GM19328 (cell line): ENCODE measurements around the gene CD4.
"Not testable (repeated sequence)": the region's sequence is repeated elsewhere in the genome, so short reads cannot be mapped to it uniquely, and the experiment has no call there.

Experiments used
- ATAC-seq: cut with Tn5 transposase; IDR thresholded peaks from one replicate; pipeline ENCODE4 v1.9.1; 2021; ENCODE audit warnings: mild to moderate bottlenecking, moderate library complexity; ENCODE audit not compliant: unreplicated experiment

The CD4 gene

DNA sequence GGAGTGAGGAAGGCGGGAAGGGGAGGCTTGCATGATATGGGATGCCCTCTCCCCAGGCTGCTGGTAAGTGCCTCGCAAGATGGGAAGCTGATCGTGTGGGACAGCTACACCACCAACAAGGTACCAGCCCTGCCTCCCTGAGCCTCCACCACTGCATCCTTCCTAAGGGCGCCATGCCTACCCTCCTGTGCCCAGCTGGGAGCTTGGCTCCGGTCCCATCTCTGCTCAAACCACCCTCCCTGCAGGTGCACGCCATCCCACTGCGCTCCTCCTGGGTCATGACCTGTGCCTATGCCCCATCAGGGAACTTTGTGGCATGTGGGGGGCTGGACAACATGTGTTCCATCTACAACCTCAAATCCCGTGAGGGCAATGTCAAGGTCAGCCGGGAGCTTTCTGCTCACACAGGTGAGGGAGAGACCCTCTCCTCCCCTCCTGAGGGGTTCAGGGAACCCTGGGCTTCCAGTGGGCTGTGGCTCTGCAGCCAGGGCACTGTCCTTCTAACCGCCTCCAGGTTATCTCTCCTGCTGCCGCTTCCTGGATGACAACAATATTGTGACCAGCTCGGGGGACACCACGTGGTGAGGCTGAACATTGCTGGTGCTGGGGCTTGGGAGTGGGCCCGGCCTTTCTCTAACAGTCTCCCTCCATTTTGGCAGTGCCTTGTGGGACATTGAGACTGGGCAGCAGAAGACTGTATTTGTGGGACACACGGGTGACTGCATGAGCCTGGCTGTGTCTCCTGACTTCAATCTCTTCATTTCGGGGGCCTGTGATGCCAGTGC, 54.0 kb downstream of the CD4 start:
- no peak for ATAC-seq

DNA sequence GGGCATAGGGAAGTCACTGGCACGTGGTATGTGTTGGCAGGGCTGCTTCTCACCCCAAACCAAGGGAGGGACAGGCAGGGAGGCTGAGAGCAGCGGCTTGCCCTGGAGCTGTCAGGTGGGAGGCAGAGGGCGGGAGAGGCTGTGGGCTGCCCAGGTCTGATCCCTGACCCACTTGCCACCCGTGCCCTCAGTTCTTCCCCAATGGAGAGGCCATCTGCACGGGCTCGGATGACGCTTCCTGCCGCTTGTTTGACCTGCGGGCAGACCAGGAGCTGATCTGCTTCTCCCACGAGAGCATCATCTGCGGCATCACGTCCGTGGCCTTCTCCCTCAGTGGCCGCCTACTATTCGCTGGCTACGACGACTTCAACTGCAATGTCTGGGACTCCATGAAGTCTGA, 56.1 kb downstream of the CD4 start:
- ATAC-seq = no peak

DNA sequence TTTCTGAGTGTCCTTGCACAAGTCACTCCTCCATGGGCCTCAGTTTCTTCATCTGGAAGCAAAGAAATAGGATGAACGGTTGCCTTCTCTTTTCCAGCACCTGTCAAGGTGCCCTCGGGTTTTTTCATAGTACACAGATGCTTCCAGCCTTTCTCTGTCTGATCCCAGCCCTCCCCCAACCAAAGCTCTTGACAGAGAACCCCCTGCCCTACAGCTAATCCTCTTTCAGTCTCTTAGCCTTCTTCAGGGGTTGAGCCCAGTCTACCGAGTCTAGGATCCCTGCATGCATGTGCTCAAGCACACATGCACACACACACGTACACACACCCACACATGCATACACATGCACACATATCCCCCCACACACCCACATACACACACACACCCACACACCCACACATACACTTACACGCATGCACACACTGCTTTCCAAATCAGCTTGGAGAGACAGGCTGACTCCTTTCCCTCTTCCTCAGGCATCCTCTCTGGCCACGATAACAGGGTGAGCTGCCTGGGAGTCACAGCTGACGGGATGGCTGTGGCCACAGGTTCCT, 57.1 kb downstream of the CD4 start:
- ATAC-seq = no peak

DNA sequence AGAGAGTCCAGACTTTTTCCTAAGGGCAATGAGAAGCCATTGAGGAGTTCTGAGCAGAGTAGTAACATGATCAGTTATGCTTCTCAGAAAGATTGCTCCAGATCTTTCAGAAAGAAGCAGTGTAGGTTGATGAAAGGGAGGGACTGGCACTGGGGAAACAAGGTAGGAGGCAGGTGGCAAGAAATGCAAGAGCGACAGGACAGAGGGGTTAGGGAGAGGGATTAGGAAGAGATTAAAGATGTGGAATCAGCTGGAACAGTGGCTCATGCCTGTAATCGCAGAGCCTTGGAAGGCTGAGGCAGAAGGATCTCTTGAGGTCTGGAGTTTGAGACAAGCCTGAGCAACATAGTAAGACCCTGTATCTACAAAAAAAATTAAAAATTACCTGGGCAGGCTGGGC, 58.3 kb downstream of the CD4 start:
- ATAC-seq = no peak

DNA sequence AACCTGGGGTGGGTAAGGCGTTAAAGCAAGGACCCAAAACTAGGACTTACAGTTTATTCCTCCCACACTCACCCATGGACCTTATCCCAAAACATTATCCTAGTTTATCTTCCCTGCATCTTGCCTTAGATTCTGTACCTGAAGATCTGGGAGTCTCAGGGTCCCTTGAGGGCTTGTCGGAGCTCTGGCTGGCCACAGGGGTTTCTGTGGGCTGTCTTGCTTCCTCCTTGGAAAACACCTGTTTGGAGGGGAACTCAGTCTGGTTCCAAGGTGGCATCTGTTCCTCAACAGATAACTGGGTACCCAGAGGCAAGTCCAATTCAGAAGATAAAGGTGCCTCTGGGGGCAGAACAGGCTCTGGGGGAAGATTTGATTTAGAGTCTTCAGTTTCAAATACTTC, 60.1 kb downstream of the CD4 start:
- ATAC-seq = no peak

DNA sequence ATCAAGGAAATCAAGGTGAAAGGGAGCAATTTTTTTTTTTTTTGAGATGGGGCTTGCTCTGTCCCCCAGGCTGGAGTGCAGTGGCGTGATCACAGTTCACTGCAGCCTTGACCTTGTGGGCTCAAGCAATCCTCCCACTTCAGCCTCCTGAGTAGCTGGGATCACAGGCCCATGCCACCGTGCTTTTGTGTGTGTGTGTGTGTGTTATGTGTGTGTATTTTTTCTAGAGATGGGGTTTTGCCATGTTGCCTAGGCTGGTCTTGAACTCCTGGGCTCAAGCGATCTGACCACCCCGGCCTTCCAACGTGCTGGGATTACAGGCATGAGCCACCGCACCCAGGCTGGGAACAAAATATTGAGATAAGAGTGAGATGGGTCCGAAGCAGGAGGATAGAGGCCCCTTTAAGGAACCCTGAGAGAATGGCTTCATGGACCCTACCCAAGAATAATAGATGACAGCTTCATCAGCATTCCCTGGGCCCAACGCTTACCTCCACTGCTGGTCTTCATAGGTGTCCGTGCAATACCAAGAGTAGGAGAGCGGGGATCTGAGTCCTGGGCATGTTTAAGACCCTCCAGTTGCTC, 60.7 kb downstream of the CD4 start:
- ATAC-seq = no peak

DNA sequence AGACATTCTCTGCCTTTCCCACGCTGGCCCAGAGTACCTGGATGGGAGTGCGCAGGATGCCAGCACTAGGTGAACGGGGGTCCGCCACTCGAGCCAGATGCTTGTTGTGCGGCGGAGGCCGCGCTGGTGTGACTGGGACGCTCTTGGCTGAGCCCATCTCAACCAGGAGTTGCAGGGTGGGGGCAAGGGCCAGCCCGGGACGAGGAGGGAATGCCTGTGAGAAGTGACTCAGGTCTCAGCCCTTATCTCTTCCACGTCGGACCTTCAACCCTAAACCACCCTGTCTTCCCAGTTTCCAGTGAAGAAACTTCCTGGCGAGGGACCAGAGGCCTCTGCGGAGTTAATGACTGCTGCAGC, 61.4 kb downstream of the CD4 start:
- ATAC-seq = no peak

DNA sequence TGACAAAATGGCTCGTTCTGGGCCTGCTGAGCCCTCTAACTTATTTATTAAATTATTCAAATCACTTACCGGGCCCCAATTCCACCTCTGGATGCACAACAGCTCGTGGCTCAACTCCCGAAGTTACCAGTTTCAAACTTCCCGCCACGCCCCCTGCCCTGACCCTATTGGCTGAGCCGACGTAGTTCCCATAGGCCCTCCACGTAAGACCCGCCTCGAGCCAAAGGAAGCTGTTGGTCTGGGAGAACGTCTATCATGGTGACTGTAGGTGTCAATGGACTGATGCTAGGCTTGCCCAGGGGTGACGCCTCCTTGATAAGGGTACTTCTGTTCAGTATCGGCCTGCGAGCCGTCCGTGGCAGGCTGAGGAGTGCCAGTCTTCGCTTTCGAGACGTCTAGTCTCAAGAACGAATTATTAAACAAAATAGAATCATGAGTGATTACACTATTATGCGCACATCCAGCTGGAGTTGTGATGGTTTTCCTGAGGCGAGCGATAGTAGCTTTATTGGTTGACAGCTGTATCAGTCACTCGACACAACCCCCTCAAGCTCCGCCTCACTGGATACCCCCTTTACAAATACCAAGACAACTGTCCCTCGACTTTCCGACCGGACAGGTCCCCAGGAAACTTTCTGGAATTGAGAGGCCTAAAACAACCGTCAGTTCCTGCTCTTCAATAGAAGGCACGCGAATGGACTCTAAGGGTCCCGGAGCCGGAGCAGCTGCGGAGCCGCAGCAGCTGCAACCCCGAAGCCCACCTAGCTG, 62.0 kb downstream of the CD4 start, which contains the start of gene CDCA3:
Gene CDCA3 (minus strand): TSS at position 134 of the 768 bp plus-strand sequence. CDS start 334 bp downstream, outside the sequence.
- ATAC-seq = peak; percentile 49

DNA sequence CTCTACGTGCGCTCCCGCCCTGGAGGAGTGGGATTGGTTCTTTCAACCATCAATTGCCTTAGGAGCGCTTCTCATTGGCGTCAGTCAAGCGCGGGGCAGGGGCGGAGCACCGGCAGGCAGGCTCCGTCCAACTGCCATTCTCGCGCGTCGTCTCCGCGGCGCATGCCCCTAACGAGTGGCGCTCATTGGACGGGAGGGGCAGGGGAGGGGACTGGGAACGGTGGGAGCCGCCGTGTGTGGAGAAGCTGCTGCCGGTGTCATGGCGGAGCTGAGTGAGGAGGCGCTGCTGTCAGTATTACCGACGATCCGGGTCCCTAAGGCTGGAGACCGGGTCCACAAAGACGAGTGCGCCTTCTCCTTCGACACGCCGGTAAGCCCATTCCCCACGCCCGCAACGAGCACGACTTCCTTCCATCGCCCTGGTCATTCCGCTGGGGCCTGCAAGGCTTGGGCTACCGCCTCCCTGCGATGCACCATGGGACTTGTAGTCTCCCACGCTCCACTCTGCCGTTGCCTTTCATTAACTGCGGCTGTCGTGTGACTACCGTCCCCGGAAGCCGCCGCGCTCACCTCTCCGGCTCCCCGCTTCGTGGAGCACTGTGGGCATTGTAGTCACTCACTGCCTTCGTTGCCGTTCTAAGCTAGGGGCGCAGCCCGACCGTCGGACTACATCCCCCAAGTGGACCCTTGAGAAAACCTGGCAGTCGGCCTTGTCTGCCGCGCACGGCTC, 62.8 kb downstream of the CD4 start, which contains the start of gene USP5:
Gene USP5 (plus strand): TSS at position 230 of the 730 bp plus-strand sequence. CDS start 30 bp downstream, at position 260.
- ATAC-seq = peak; percentile 71

DNA sequence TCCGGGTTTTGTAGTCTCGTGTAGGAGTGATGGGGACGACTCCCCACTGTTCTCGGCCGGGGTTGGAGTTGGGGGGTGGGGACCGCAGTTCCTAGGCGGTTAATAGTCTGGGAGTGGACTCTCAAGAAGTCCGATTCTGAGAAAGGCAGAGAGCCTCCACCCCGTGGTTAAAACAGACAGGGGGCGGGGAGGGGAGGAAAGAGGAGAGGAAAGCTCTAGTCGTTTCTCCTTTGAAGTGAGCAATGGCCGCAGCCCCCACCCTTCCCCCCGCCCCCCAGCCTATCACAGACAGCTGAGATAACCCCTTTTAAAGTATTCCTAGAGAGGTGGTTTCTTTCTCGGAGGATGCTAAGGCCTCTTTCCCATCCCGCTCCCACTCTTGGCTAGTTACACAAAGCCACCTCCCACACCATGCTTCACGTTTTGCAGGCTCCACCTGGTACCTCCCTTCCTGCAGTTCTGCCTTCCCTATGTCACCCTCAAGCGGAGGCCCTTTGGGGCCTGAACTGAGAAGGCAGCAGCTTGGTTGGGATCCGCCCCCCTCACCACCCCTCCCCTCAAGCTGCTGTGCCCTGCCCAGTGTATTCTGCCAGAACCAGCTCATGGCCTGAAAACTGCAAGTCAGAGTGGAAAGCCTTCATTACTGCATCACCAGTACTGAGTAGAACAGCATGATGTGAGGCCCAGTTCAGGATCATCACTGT, 63.5 kb downstream of the CD4 start:
- ATAC-seq = no peak

DNA sequence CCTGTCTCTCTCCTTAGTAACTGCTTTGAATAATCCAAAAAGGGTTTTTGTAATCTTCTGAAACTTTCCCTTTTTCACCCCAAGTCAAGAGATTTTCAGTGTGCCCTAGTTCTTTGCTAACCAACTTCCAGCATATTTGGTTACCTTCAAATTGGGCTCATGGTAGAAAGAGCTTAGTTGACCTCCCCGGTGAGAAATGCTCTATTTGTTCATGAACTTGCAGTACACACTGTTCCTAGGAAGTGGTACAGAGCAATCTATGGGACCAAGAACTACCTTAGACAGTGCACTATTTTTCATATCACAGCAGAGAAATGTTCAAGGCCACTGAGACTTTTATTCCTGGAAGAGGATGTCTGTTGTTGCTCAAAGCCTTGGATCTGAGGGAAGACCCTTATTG, 64.3 kb downstream of the CD4 start:
- ATAC-seq = no peak

DNA sequence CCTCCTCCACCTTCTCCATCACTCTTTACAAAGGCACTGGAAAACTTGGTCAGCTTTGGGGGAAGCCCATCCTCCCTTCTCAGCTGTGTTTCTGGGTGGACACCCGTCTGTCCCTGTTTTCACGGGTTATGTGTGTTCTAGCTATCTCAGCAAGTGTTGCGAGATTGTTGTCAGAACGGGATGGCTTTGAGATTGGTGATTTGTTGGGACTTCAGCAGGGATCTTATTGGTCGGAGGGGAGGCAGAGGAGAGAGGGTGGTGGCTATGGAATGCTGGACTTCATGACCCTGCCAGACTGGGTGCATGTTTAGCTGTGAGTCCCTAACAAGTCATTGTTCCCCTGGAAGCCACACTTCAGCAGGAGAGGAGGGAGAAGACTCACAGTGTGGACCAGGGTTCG, 64.7 kb downstream of the CD4 start:
- ATAC-seq = no peak

DNA sequence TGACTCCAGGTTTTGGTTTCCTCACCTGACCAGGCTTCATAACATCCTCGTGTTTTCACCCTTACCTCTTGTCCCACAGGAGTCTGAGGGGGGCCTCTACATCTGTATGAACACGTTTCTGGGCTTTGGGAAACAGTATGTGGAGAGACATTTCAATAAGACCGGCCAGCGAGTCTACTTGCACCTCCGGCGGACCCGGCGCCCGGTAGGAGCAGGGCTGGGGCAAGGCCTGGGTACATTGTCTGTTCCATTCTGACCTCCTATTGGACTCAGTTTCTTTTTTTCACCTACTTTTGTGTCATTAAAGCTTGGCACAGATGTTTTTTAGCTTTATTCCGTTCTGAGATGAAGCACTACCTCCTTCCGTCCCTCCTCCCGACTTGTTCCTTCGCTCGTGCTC, 66.0 kb downstream of the CD4 start:
- no peak for ATAC-seq

DNA sequence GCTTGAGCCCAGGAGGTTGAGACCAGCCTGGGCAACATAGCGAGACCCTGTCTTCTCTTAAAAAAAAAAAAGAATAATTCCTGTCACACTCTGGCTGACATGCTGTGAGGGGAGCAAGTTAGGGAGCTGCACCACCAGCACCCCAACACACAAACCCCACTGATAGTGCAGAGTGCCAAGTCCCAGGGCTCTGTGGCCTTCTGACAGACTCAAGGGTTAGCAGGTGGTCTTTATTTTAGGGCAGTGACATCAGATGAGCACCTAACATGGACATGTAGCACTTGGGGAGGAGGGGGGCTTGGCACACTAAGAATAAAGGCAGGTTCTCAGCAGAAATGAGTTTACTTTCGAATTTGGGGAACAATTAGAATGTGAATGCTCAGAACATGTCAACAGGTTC, 69.5 kb downstream of the CD4 start:
- ATAC-seq = no peak

DNA sequence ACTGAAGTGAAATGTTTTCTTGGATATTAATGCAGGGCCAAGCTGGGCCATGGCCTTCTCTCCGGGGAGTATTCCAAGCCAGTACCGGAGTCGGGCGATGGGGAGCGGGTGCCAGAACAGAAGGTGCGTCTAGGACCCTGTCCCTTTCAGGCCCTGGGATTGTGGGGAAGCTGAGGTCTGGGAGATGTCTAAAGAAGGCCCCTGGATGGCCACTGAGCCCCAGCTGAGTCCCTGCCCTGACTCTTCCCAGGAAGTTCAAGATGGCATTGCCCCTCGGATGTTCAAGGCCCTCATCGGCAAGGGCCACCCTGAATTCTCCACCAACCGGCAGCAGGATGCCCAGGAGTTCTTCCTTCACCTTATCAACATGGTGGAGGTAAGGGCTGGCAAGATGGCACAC, 70.8 kb downstream of the CD4 start:
- no peak for ATAC-seq

DNA sequence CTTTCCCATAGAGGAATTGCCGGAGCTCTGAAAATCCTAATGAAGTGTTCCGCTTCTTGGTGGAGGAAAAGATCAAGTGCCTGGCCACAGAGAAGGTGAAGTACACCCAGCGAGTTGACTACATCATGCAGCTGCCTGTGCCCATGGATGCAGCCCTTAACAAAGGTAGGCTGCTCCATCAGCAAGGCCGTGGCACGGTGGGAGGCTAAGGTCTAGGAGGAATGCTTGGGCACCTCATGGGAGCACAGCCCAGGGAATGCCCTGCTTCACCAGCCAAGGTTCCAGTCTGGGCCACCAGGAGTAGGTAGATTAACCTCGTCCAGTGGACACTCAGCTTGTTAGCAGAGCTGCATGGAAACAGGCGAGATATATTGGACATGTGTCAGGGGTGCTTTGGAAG, 71.6 kb downstream of the CD4 start:
- no peak for ATAC-seq

DNA sequence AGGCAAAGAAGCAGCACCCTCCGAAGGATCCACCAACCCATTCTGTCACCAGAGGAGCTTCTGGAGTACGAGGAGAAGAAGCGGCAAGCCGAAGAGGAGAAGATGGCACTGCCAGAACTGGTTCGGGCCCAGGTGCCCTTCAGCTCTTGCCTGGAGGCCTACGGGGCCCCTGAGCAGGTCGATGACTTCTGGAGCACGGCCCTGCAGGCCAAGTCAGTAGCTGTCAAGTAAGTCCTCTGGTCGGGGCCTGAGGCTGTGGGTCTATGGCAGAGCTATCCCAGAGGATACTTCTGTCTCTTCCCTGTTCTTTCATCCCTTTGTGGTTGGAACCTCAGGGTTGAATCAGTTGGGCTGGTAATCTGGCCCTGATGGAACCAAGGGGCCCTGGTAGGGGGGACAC, 72.1 kb downstream of the CD4 start:
- no peak for ATAC-seq

DNA sequence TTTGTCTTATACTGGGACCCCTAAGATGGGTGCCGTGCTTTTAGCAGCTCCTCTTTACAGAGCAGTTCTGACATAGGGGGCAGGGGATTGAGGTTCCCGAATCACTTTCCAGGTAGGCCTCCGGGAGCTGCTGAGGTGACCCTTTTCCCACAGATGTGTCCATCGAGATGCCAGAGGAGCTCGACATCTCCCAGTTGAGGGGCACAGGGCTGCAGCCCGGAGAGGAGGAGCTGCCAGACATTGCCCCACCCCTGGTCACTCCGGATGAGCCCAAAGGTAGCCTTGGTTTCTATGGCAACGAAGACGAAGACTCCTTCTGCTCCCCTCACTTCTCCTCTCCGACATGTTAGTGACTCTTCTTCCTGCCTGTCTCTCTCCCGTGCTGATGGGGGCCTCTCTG, 73.7 kb downstream of the CD4 start:
- ATAC-seq = no peak

DNA sequence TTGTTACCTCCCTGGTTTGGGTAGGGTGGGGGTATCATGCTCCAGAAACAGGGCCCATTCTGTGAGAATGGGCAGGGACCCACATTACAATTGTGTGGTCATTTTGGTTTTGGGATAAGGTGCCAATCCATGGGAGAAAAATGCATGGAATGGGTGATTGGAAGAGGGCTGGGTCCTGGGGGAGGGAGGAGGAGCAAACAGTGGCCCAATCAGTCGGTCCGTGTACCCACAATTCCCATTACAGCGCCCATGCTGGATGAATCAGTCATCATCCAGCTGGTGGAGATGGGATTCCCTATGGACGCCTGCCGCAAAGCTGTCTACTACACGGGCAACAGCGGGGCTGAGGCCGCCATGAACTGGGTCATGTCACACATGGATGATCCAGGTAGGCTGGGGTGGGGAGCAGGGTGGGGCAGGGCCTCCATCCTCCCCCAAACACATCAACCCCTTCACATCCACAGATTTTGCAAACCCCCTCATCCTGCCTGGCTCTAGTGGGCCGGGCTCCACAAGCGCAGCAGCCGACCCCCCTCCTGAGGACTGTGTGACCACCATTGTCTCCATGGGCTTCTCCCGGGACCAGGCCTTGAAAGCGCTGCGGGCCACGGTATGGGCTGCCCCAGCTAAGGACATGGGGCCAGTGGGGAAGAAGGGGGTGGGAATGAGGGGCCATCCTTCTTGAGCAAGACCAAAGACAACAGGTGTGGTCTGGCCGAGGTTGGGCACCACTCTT, 74.4 kb downstream of the CD4 start:
- ATAC-seq = no peak

DNA sequence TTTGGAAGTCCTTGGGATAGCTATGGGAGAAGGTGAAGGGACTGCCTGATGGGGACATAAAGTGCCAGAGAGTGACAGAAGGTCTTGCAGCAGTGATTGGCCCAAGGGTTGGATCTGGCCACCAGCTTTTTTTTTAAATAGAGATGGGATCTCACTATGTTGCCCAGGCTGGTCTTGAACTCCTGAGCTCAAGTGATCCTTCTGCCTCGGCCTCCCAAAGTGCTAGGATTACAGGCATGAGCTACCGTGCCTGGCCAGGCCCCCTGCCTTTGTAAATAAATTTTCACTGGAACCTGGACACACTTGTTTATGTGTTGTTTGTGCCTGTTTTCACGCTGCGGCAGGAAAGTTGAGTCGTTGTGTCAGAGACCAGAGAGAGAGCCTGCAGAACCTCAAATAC, 76.0 kb downstream of the CD4 start:
- not testable (repeated sequence) for ATAC-seq
